GM18868 (cell line): ENCODE results near the gene SLC12A1.
A peak's percentile ranks its signal among the peaks of the same experiment; 100 is the strongest.

Source experiments
- ATAC-seq: cut with Tn5 transposase; IDR thresholded peaks from one replicate; pipeline ENCODE4 v1.9.1; 2021; ENCODE audit warnings: mild to moderate bottlenecking, moderate library complexity; ENCODE audit not compliant: unreplicated experiment

The SLC12A1 gene

DNA sequence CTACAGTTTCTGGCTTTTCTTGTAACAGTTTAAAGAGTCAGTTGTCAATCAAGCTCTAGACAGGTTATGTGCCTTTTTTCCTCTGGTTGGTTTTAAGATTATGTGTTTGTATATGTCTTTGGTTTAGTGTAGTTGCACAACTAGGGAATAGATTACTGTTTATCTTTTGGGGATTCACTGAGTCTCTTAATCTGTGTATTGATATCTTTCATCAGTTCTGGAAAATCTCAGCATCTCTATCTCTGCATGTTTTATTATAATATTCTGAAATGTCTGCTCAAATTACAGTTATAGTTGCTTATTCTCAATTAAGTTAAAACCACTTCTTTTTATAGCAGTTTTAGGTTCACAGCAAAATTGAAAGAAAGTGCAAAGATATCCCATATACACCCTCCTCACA is 139.4 kb downstream of the SLC12A1 start:
- ATAC-seq = no peak

- peak; percentile 97 for ATAC-seq
Observed at GRCh38 chr15:48352474-48353072, 146.5 kb downstream of the SLC12A1 start.
